Mesendoderm (in vitro differentiated cells): ENCODE measurements around the gene NME9. TPM values are rescaled to one million over a fixed set of nuclear protein-coding genes. Genes with fewer than 3 reads are reported as not detected.
"Not testable (repeated sequence)": the region's sequence is repeated elsewhere in the genome, so short reads cannot be mapped to it uniquely, and the experiment has no call there.

Source experiments
- DNase-seq: peaks from one replicate; pipeline ENCODE4 v3.0.0; 2013
- H2AK5ac ChIP-seq: 2 replicates; pipeline ENCODE4 v1.6.1; 2013; ENCODE audit warnings: low read length, inconsistent platforms
- H2BK120ac ChIP-seq: 2 replicates; pipeline ENCODE4 v1.6.1; 2013; ENCODE audit warnings: low read depth, mild to moderate bottlenecking, low read length, moderate library complexity, mixed read lengths
- H2BK15ac ChIP-seq: replicated peaks from 2 replicates; pipeline ENCODE4 v1.6.1; 2013; ENCODE audit warnings: low read depth, mild to moderate bottlenecking, moderate library complexity
- H2BK5ac ChIP-seq: 2 replicates; pipeline ENCODE4 v1.6.1; 2013; ENCODE audit warnings: low read length, inconsistent platforms
- H3K18ac ChIP-seq: 2 replicates; pipeline ENCODE4 v1.6.1; 2013; ENCODE audit warnings: mild to moderate bottlenecking, low read length, mixed read lengths
- H3K23ac ChIP-seq: one replicate; pipeline ENCODE4 v1.6.1; 2013; ENCODE audit warnings: low read length
- H3K27ac ChIP-seq: 2 replicates; pipeline ENCODE4 v1.5.1; 2013; ENCODE audit warnings: low read depth, mild to moderate bottlenecking, inconsistent platforms, low read length, moderate library complexity
- H3K27me3 ChIP-seq: 2 replicates; pipeline ENCODE4 v1.6.1; 2013; ENCODE audit warnings: low read length, control low read depth, mild to moderate bottlenecking, inconsistent platforms; ENCODE audit not compliant: insufficient read depth, poor library complexity
- H3K36me3 ChIP-seq: 2 replicates; pipeline ENCODE4 v1.6.1; 2013; ENCODE audit warnings: low read length, inconsistent platforms; ENCODE audit not compliant: control insufficient read depth, insufficient read depth
- H3K4ac ChIP-seq: one replicate; pipeline ENCODE4 v1.6.1; 2013; ENCODE audit warnings: low read depth, mild to moderate bottlenecking, low read length, moderate library complexity
- H3K4me1 ChIP-seq: 2 replicates; pipeline ENCODE4 v1.6.1; 2013; ENCODE audit warnings: low read depth, low read length, inconsistent platforms; ENCODE audit not compliant: control insufficient read depth
- H3K4me2 ChIP-seq: 2 replicates; pipeline ENCODE4 v1.6.1; 2013; ENCODE audit warnings: low read length
- H3K4me3 ChIP-seq: 2 replicates; pipeline ENCODE4 v1.5.1; 2013; ENCODE audit warnings: mild to moderate bottlenecking, low read length
- H3K56ac ChIP-seq: one replicate; pipeline ENCODE4 v1.6.1; 2013; ENCODE audit warnings: low read length
- H3K79me1 ChIP-seq: 2 replicates; pipeline ENCODE4 v1.6.1; 2013; ENCODE audit warnings: low read length, inconsistent platforms
- H3K79me2 ChIP-seq: 2 replicates; pipeline ENCODE4 v1.6.1; 2013; ENCODE audit warnings: mild to moderate bottlenecking, low read length; ENCODE audit not compliant: control insufficient read depth, insufficient read depth
- H3K9ac ChIP-seq: 2 replicates; pipeline ENCODE4 v1.6.1; 2013; ENCODE audit warnings: low read length, inconsistent platforms
- H4K5ac ChIP-seq: one replicate; pipeline ENCODE4 v1.6.1; 2013; ENCODE audit warnings: low read length
- H4K8ac ChIP-seq: one replicate; pipeline ENCODE4 v1.6.1; 2013; ENCODE audit warnings: low read depth, mild to moderate bottlenecking, control low read depth, low read length, moderate library complexity
- WGBS: extraction: QIAGEN DNeasy Blood & Tissue Kit; methylation state at CpG from one replicate; pipeline ENCODE4 v1.1.7; 2013; ENCODE audit warnings: low lambda C conversion rate, missing lambda C conversion rate; ENCODE audit not compliant: insufficient coverage; ENCODE audit errors: extremely low coverage; 5-methylcytosine and 5-hydroxymethylcytosine counted together
- polyA plus RNA-seq, 2 experiments: library from polyadenylated mRNA; stranded (reverse); fragments of 200-250 nt; gene quantifications; one replicate each; pipeline ENCODE4 v1.2.3, GENCODE V29; 2013

NME9 gene, protein sequence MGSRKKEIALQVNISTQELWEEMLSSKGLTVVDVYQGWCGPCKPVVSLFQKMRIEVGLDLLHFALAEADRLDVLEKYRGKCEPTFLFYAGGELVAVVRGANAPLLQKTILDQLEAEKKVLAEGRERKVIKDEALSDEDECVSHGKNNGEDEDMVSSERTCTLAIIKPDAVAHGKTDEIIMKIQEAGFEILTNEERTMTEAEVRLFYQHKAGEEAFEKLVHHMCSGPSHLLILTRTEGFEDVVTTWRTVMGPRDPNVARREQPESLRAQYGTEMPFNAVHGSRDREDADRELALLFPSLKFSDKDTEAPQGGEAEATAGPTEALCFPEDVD
- not detected for polyA plus RNA-seq (2013, experiment 1 of 2)
- 0.04 TPM for polyA plus RNA-seq (2013, experiment 2 of 2)

DNA sequence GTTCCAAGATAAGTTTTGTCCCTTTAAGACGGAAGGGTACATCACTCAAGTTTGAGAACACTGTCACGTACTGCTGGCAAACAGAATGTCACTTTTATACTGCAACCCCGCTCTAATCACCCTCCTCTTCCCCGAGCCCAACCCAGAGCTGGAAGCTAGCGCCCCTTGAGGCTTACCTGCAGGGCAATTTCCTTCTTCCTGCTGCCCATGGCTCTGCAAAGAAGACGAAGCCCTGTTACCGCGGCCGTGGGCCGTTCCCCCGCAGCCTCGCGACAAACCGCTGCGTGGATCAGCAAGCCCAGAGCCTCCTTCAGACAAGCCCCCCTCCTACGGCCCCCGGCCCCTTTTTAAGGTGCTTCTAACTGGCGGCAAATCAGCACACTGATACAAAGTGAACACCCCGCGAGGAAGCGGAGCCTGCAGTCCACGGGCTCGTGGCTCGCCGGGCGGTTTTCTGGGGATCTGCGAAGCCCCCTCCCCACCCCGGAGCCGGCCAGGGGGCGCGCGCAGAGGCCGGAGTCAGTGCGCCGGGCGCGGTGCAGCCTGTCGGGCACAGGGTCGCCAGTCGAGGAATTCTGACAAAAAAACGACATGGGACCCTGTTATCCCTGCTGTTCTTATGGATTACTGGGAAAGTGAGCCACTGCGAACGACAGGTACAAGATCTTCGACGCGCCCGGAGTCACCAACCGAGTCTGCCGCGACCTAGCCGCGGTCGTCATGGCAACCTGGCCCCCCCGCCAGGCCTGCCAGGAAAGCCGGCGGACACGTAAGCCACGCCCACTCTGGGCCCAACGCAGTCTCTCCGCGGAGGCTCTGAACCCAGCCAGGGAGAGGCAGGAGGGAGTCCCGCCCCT lies at the start of gene NME9:
NME9 (minus strand) TSS at position 725 of the 857 bp plus-strand sequence; CDS start at position 209, 516 bp downstream.
- peak within 1 kb of the TSS; percentile 93 for H3K4me2 ChIP-seq
- H3K4me3 ChIP-seq = peak within 1 kb of the TSS; percentile 49
- no peak within 1 kb of the TSS for H2BK120ac ChIP-seq
- H3K27ac ChIP-seq = no peak within 1 kb of the TSS
- H4K8ac ChIP-seq = no peak within 1 kb of the TSS
- no peak within 1 kb of the TSS for H4K5ac ChIP-seq
- H3K18ac ChIP-seq = no peak within 1 kb of the TSS
- no peaks in the 10 kb centered on the region for H3K27me3 ChIP-seq
- H3K79me2 ChIP-seq = no peaks in the 10 kb centered on the region
- no peak within 1 kb of the TSS for H2BK5ac ChIP-seq
- no peaks in the 10 kb centered on the region for H3K79me1 ChIP-seq
- peak within 1 kb of the TSS; percentile 79 for H3K56ac ChIP-seq
- no peak within 1 kb of the TSS for H3K23ac ChIP-seq
- H2AK5ac ChIP-seq = no peak within 1 kb of the TSS
- H3K4me1 ChIP-seq = no peaks in the 10 kb centered on the region
- peak within 1 kb of the TSS; percentile 59 for H3K9ac ChIP-seq
- H3K4ac ChIP-seq = no peak within 1 kb of the TSS
- no peak within 1 kb of the TSS for H2BK15ac ChIP-seq
- WGBS = no CpG with 5 or more reads among the region's 62 CpGs
- DNase-seq = peak; percentile 98
- no peaks in the 10 kb centered on the region for H3K36me3 ChIP-seq

GRCh38 chr3:138378990-138379389 lies 49.3 kb upstream of the NME9 start:
- no peaks in the 10 kb centered on the region for H3K36me3 ChIP-seq
- H3K4me3 ChIP-seq = no peak overlapping the region
- no peak overlapping the region for H2BK15ac ChIP-seq
- H3K27me3 ChIP-seq = no peaks in the 10 kb centered on the region
- H2AK5ac ChIP-seq = no peak overlapping the region
- no peak overlapping the region for H4K8ac ChIP-seq
- no peak overlapping the region for H3K18ac ChIP-seq
- H3K23ac ChIP-seq = no peak overlapping the region
- no peak overlapping the region for H3K4ac ChIP-seq
- H3K4me2 ChIP-seq = no peak overlapping the region
- no peak overlapping the region for H3K9ac ChIP-seq
- H3K79me1 ChIP-seq = no peaks in the 10 kb centered on the region
- DNase-seq = no peak
- H2BK120ac ChIP-seq = no peak overlapping the region
- H3K27ac ChIP-seq = no peak overlapping the region
- WGBS = no CpG with 5 or more reads among the region's 1 CpG
- H3K79me2 ChIP-seq = no peaks in the 10 kb centered on the region
- no peaks in the 10 kb centered on the region for H3K4me1 ChIP-seq
- no peak overlapping the region for H4K5ac ChIP-seq
- H3K56ac ChIP-seq = no peak overlapping the region
- H2BK5ac ChIP-seq = no peak overlapping the region

- H2AK5ac ChIP-seq = no peak overlapping the region
- no peaks in the 10 kb centered on the region for H3K27me3 ChIP-seq
- no peak overlapping the region for H2BK5ac ChIP-seq
- H3K4me1 ChIP-seq = no peaks in the 10 kb centered on the region
- H3K9ac ChIP-seq = no peak overlapping the region
- H3K56ac ChIP-seq = no peak overlapping the region
- H3K23ac ChIP-seq = no peak overlapping the region
- WGBS = no CpG with 5 or more reads among the region's 5 CpGs
- H4K8ac ChIP-seq = no peak overlapping the region
- H3K18ac ChIP-seq = no peak overlapping the region
- H3K4me3 ChIP-seq = no peak overlapping the region
- no peak overlapping the region for H2BK120ac ChIP-seq
- no peak overlapping the region for H3K4ac ChIP-seq
- no peak for DNase-seq
- H3K27ac ChIP-seq = no peak overlapping the region
- H3K79me2 ChIP-seq = no peaks in the 10 kb centered on the region
- H3K36me3 ChIP-seq = no peaks in the 10 kb centered on the region
- H3K4me2 ChIP-seq = no peak overlapping the region
- H3K79me1 ChIP-seq = no peaks in the 10 kb centered on the region
- H4K5ac ChIP-seq = no peak overlapping the region
- no peak overlapping the region for H2BK15ac ChIP-seq
Observed at GRCh38 chr3:138378331-138378730, 48.7 kb upstream of the NME9 start.

GRCh38 chr3:138377804-138378203 lies 48.2 kb upstream of the NME9 start:
- H3K36me3 ChIP-seq = no peaks in the 10 kb centered on the region
- H3K4me1 ChIP-seq = no peaks in the 10 kb centered on the region
- H2BK15ac ChIP-seq = no peak overlapping the region
- H4K8ac ChIP-seq = no peak overlapping the region
- no peak for DNase-seq
- H3K9ac ChIP-seq = no peak overlapping the region
- no CpG with 5 or more reads among the region's 5 CpGs for WGBS
- H4K5ac ChIP-seq = no peak overlapping the region
- no peak overlapping the region for H2AK5ac ChIP-seq
- no peak overlapping the region for H3K56ac ChIP-seq
- no peaks in the 10 kb centered on the region for H3K79me1 ChIP-seq
- H3K4me3 ChIP-seq = no peak overlapping the region
- H2BK5ac ChIP-seq = no peak overlapping the region
- no peak overlapping the region for H3K18ac ChIP-seq
- no peaks in the 10 kb centered on the region for H3K79me2 ChIP-seq
- no peaks in the 10 kb centered on the region for H3K27me3 ChIP-seq
- H3K4me2 ChIP-seq = no peak overlapping the region
- H3K27ac ChIP-seq = no peak overlapping the region
- no peak overlapping the region for H3K23ac ChIP-seq
- no peak overlapping the region for H2BK120ac ChIP-seq
- H3K4ac ChIP-seq = no peak overlapping the region

- not testable (repeated sequence) for H3K4me2 ChIP-seq
Observed at GRCh38 chr3:138377212-138377611, 47.6 kb upstream of the NME9 start.

More at GRCh38 chr3:138377212-138377611, 47.6 kb upstream of the NME9 start:
- H3K79me1 ChIP-seq, H3K27me3 ChIP-seq, H2BK120ac ChIP-seq, H3K27ac ChIP-seq, H3K9ac ChIP-seq, DNase-seq, H3K23ac ChIP-seq, H2BK15ac ChIP-seq, H3K79me2 ChIP-seq, H3K4ac ChIP-seq, H3K36me3 ChIP-seq, H4K8ac ChIP-seq, H4K5ac ChIP-seq, H3K4me1 ChIP-seq, H3K56ac ChIP-seq, H2AK5ac ChIP-seq, H3K4me3 ChIP-seq, H2BK5ac ChIP-seq, H3K18ac ChIP-seq: not testable (repeated sequence)
- no CpG with 5 or more reads among the region's 11 CpGs for WGBS
